Trophoblast cell (in vitro differentiated cells and primary cell): ENCODE data around the gene SLC38A1.
A peak's percentile ranks its signal among the peaks of the same experiment; 100 is the strongest.

Source experiments
- DNase-seq, 2 donors: peaks; one replicate each; pipeline ENCODE4 v3.0.0-alpha.2; 2016
- H2AFZ ChIP-seq: 2 replicates; pipeline ENCODE4 v1.6.1; 2013; ENCODE audit warnings: low read length, moderate library complexity, mild to moderate bottlenecking; ENCODE audit not compliant: insufficient read depth, poor library complexity
- H2AK5ac ChIP-seq: 2 replicates; pipeline ENCODE4 v1.6.1; 2013; ENCODE audit warnings: mild to moderate bottlenecking, low read length
- H2BK120ac ChIP-seq: 2 replicates; pipeline ENCODE4 v1.6.1; 2013; ENCODE audit warnings: low read length, mild to moderate bottlenecking, moderate library complexity; ENCODE audit not compliant: insufficient read depth, poor library complexity
- H2BK12ac ChIP-seq: 2 replicates; pipeline ENCODE4 v1.6.1; 2013; ENCODE audit warnings: mild to moderate bottlenecking, low read length, moderate library complexity
- H2BK5ac ChIP-seq: 2 replicates; pipeline ENCODE4 v1.6.1; 2013; ENCODE audit warnings: low read length, low read depth, moderate library complexity, mild to moderate bottlenecking; ENCODE audit not compliant: poor library complexity
- H3K14ac ChIP-seq: 2 replicates; pipeline ENCODE4 v1.6.1; 2013; ENCODE audit warnings: mild to moderate bottlenecking, low read length
- H3K18ac ChIP-seq: 2 replicates; pipeline ENCODE4 v1.6.1; 2013; ENCODE audit warnings: mild to moderate bottlenecking, low read length
- H3K23ac ChIP-seq: 2 replicates; pipeline ENCODE4 v1.6.1; 2013; ENCODE audit warnings: low read length
- H3K27ac ChIP-seq: 2 replicates; pipeline ENCODE4 v1.5.1; 2013; ENCODE audit warnings: low read depth, mild to moderate bottlenecking, inconsistent platforms, low read length, moderate library complexity
- H3K27me3 ChIP-seq: 2 replicates; pipeline ENCODE4 v1.6.1; 2013; ENCODE audit warnings: inconsistent platforms, mild to moderate bottlenecking, low read length, moderate library complexity; ENCODE audit not compliant: insufficient read depth
- H3K36me3 ChIP-seq, 2 experiments: 1 replicate in 1 of 2; 2 replicates in 1 of 2; pipeline ENCODE4 v1.6.1; 2013; ENCODE audit warnings: low read length in 2 of 2, mild to moderate bottlenecking in 2 of 2, moderate library complexity in 1 of 2; ENCODE audit not compliant: insufficient read depth in 2 of 2, control insufficient read depth in 1 of 2
- H3K4ac ChIP-seq: 2 replicates; pipeline ENCODE4 v1.6.1; 2013; ENCODE audit warnings: low read depth, mild to moderate bottlenecking, low read length, moderate library complexity
- H3K4me1 ChIP-seq, 2 experiments: 1 replicate in 1 of 2; 2 replicates in 1 of 2; pipeline ENCODE4 v1.6.1; 2013; ENCODE audit warnings: low read length in 2 of 2, mild to moderate bottlenecking in 2 of 2, moderate library complexity in 1 of 2; ENCODE audit not compliant: insufficient read depth in 2 of 2, control insufficient read depth in 1 of 2
- H3K4me2 ChIP-seq: 2 replicates; pipeline ENCODE4 v1.6.1; 2013; ENCODE audit warnings: inconsistent platforms, mild to moderate bottlenecking, low read length, moderate library complexity
- H3K4me3 ChIP-seq: 2 replicates; pipeline ENCODE4 v1.5.1; 2013; ENCODE audit warnings: mild to moderate bottlenecking, low read depth, low read length, inconsistent platforms
- H3K79me1 ChIP-seq: one replicate; pipeline ENCODE4 v1.6.1; 2013; ENCODE audit warnings: low read length
- H3K79me2 ChIP-seq: 2 replicates; pipeline ENCODE4 v1.6.1; 2013; ENCODE audit warnings: low read length, mild to moderate bottlenecking; ENCODE audit not compliant: control insufficient read depth, insufficient read depth, poor library complexity
- H3K9ac ChIP-seq: 2 replicates; pipeline ENCODE4 v1.6.1; 2013; ENCODE audit warnings: mild to moderate bottlenecking, low read length
- H3K9me3 ChIP-seq: 2 replicates; pipeline ENCODE4 v1.6.1; 2013; ENCODE audit warnings: low read depth, mild to moderate bottlenecking, control low read depth, inconsistent platforms, low read length; ENCODE audit not compliant: insufficient read depth
- H4K12ac ChIP-seq: 2 replicates; pipeline ENCODE4 v1.6.1; 2013; ENCODE audit warnings: low read depth, mild to moderate bottlenecking, low read length, moderate library complexity
- H4K8ac ChIP-seq: 2 replicates; pipeline ENCODE4 v1.6.1; 2013; ENCODE audit warnings: low read depth, mild to moderate bottlenecking, low read length, moderate library complexity
- H4K91ac ChIP-seq: one replicate; pipeline ENCODE4 v1.6.1; 2013; ENCODE audit warnings: low read depth, mild to moderate bottlenecking, low read length, moderate library complexity
- WGBS: extraction: QIAGEN DNeasy Blood & Tissue Kit; methylation state at CpG from one replicate; pipeline ENCODE4 v1.1.7; 2013; ENCODE audit warnings: missing lambda C conversion rate; ENCODE audit not compliant: insufficient read length, insufficient coverage; ENCODE audit errors: extremely low coverage; 5-methylcytosine and 5-hydroxymethylcytosine counted together

Gene SLC38A1

DNA sequence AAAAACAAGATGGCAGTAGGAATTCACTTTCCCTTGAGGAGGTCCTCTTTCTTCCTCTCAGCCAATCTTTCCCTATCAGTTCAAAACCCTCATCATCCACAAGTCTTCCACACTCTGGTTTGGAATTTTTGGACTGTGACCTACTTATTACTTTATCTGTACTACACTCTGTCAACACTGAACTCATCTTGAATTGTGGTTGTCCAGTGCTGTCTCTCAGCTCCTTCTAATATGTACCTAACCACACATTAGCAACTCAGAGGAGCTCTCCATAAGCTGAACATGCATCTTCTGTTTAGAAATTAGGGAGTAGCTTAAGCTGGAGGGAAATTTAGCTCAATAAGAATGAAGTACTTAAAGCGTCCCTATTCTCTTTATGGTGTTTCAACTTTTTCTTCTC, 34.8 kb downstream of the SLC38A1 start:
- Histone ChIP-seq H3K4me1 (no peaks in the 10 kb centered on the region), H4K91ac (no peak overlapping the region), H3K4me3 (no peak overlapping the region), H2BK5ac (no peak overlapping the region), H3K18ac (no peak overlapping the region), H2AK5ac (no peak overlapping the region), H3K14ac (no peak overlapping the region), H3K9me3 (no peaks in the 10 kb centered on the region), H3K79me2 (peaks cover 7% of the 10 kb centered on the region), H3K36me3 (peaks cover 10 to 21% of the 10 kb centered on the region in 2 experiments), H3K4ac (peak overlapping the region; percentile 47), H3K27ac (no peak overlapping the region), H3K23ac (no peak overlapping the region), H3K9ac (no peak overlapping the region), H4K8ac (no peak overlapping the region), H3K79me1 (no peaks in the 10 kb centered on the region), H4K12ac (no peak overlapping the region), H2BK120ac (no peak overlapping the region), H2AFZ (no peak overlapping the region), H3K27me3 (no peaks in the 10 kb centered on the region), H3K4me2 (no peak overlapping the region), H2BK12ac (no peak overlapping the region)
- WGBS, result no CpG with 5 or more reads among the region's 1 CpG
- DNase-seq, result no peak

DNA sequence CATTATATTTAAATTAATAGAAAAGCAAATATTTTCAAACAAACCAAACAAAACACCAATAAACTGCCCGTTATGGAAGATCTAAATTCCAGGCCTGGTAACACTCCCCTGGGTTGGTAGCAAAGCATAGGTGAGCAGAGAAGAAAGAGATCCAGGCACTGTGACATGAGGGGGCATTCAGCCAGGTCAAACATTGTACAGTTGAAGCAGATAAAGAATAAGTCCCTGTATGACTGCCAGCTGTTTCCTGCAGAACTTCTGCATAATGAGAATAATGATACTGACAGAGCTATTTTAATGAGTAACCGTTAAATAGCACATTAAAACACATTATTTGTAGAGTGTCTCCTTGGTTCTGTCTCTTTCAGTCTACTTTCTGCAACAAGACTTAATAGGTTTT, 35.4 kb downstream of the SLC38A1 start:
- no peak overlapping the region for H3K9ac ChIP-seq
- no peak overlapping the region for H3K4me3 ChIP-seq
- H3K9me3 ChIP-seq, result no peaks in the 10 kb centered on the region
- H4K12ac ChIP-seq, result no peak overlapping the region
- H3K36me3 ChIP-seq, result peaks cover 7 to 19% of the 10 kb centered on the region in 2 experiments
- peaks cover 5% of the 10 kb centered on the region for H3K79me2 ChIP-seq
- no peak overlapping the region for H2BK12ac ChIP-seq
- DNase-seq, result no peak
- H3K18ac ChIP-seq, result no peak overlapping the region
- no peaks in the 10 kb centered on the region for H3K27me3 ChIP-seq
- H3K4ac ChIP-seq, result peak overlapping the region; percentile 47
- H2AFZ ChIP-seq, result no peak overlapping the region
- WGBS, result no CpG with 5 or more reads among the region's 2 CpGs
- H4K8ac ChIP-seq, result no peak overlapping the region
- H3K79me1 ChIP-seq, result no peaks in the 10 kb centered on the region
- H2AK5ac ChIP-seq, result no peak overlapping the region
- H3K4me1 ChIP-seq, result no peaks in the 10 kb centered on the region
- H2BK120ac ChIP-seq, result no peak overlapping the region
- no peak overlapping the region for H3K4me2 ChIP-seq
- H3K14ac ChIP-seq, result no peak overlapping the region
- H2BK5ac ChIP-seq, result no peak overlapping the region
- no peak overlapping the region for H3K27ac ChIP-seq
- no peak overlapping the region for H4K91ac ChIP-seq
- no peak overlapping the region for H3K23ac ChIP-seq

- H4K8ac ChIP-seq, result no peak overlapping the region
- no peaks in the 10 kb centered on the region for H3K4me1 ChIP-seq
- peak overlapping the region; percentile 15 for H3K4ac ChIP-seq
- H2BK120ac ChIP-seq, result no peak overlapping the region
- no peak overlapping the region for H3K18ac ChIP-seq
- H4K91ac ChIP-seq, result no peak overlapping the region
- H2AFZ ChIP-seq, result no peak overlapping the region
- H2BK5ac ChIP-seq, result no peak overlapping the region
- H2AK5ac ChIP-seq, result no peak overlapping the region
- H3K4me2 ChIP-seq, result no peak overlapping the region
- no peak overlapping the region for H3K4me3 ChIP-seq
- no peak overlapping the region for H4K12ac ChIP-seq
- H3K27me3 ChIP-seq, result no peaks in the 10 kb centered on the region
- H3K9me3 ChIP-seq, result no peaks in the 10 kb centered on the region
- H3K79me2 ChIP-seq, result peaks cover 3% of the 10 kb centered on the region
- no peak for DNase-seq
- H3K23ac ChIP-seq, result no peak overlapping the region
- no peaks in the 10 kb centered on the region for H3K79me1 ChIP-seq
- WGBS, result no CpG with 5 or more reads among the region's 5 CpGs
- H3K9ac ChIP-seq, result no peak overlapping the region
- H3K14ac ChIP-seq, result no peak overlapping the region
- H3K27ac ChIP-seq, result no peak overlapping the region
- H3K36me3 ChIP-seq, result peaks cover 12 to 25% of the 10 kb centered on the region in 2 experiments
- no peak overlapping the region for H2BK12ac ChIP-seq
These were observed 37.9 kb downstream of the SLC38A1 start for GRCh38 chr12:46230983-46231382.

- Histone ChIP-seq H4K91ac (no peak overlapping the region), H3K9me3 (no peaks in the 10 kb centered on the region), H3K79me2 (peaks cover 7% of the 10 kb centered on the region), H3K4me2 (no peak overlapping the region), H2BK120ac (no peak overlapping the region), H3K36me3 (peaks cover 12 to 28% of the 10 kb centered on the region in 2 experiments), H3K4me3 (no peak overlapping the region), H3K23ac (no peak overlapping the region), H3K18ac (peak overlapping the region; percentile 75), H3K4ac (peak overlapping the region; percentile 98), H3K9ac (no peak overlapping the region), H2AFZ (no peak overlapping the region), H2BK12ac (no peak overlapping the region), H3K79me1 (no peaks in the 10 kb centered on the region), H3K4me1 (peaks cover 0 to 3% of the 10 kb centered on the region in 2 experiments), H3K27me3 (no peaks in the 10 kb centered on the region), H3K14ac (no peak overlapping the region), H4K12ac (no peak overlapping the region), H4K8ac (no peak overlapping the region), H2BK5ac (no peak overlapping the region), H2AK5ac (no peak overlapping the region), H3K27ac (no peak overlapping the region)
- no peak for DNase-seq
- WGBS, result no CpG with 5 or more reads among the region's 2 CpGs
These were observed 38.5 kb downstream of the SLC38A1 start for GRCh38 chr12:46230306-46230705.
